Measurements from ENCODE around the gene IBA57.

IBA57 gene

DNA sequence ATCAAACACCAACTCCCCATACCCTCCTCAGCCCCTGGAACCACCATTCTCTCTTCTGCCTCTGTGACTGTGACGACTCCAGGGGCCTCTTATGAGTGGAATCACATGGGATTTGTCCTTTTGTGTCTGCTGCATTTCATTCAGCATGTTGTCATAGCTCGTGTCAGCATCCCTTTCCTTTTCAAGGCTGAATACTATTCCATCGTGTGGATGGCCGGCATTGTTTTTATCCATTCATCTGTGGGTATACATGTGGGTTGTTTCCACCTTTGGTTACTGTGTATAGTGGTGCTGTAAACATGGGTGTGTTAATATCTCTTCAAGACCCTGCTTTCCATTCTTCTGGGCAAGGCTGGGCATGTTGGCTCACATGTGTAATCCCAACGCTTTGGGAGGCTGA lies 25.2 kb downstream of the IBA57 start:
- peaks cover under 1% of the 10 kb centered on the region for H3K4me1 ChIP-seq (ENCODE audit: control insufficient read depth, insufficient read depth, low read length, poor library complexity, severe bottlenecking)
- DNase-seq, result no peak
- no peak overlapping the region for H3K4me3 ChIP-seq (ENCODE audit: insufficient read depth, low read depth, low read length, poor library complexity, severe bottlenecking)
- no peak overlapping the region for H3K27ac ChIP-seq (ENCODE audit: insufficient read depth, low read length, poor library complexity, severe bottlenecking)
- H3K9me3 ChIP-seq (ENCODE audit: control insufficient read depth, low read length), result no peaks in the 10 kb centered on the region
- no peaks in the 10 kb centered on the region for H3K27me3 ChIP-seq (replicated peaks; ENCODE audit: control insufficient read depth, insufficient read depth, low read length, poor library complexity, severe bottlenecking)
- no peaks in the 10 kb centered on the region for H3K36me3 ChIP-seq (ENCODE audit: control insufficient read depth, insufficient read depth, low read length)

DNA sequence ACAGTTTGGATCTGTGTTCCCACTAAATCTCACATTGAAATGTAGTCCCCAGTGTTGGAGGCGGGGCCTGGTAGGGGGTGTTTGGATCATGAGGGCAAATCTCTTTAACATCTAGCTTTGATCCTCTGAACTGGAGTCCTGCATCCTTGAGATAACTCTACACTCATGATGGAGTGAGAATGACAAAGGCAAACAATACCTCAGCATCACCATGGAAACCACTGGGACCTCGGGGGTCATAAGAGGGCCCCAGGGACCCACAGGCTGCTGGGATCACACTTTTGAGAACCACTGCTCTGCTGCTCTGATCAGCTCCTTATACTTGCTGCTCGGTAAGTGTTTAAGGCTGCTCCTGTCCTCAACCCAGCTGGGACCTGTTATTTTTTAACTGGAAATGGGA lies 28.8 kb downstream of the IBA57 start:
- Histone ChIP-seq H3K4me1 (ENCODE audit: control insufficient read depth, insufficient read depth, low read length, poor library complexity, severe bottlenecking) (no peaks in the 10 kb centered on the region), H3K36me3 (ENCODE audit: control insufficient read depth, insufficient read depth, low read length) (no peaks in the 10 kb centered on the region), H3K27me3 (replicated peaks; ENCODE audit: control insufficient read depth, insufficient read depth, low read length, poor library complexity, severe bottlenecking) (no peaks in the 10 kb centered on the region), H3K27ac (ENCODE audit: insufficient read depth, low read length, poor library complexity, severe bottlenecking) (no peak overlapping the region), H3K4me3 (ENCODE audit: insufficient read depth, low read depth, low read length, poor library complexity, severe bottlenecking) (no peak overlapping the region), H3K9me3 (ENCODE audit: control insufficient read depth, low read length) (no peaks in the 10 kb centered on the region)
- DNase-seq, result no peak

DNA sequence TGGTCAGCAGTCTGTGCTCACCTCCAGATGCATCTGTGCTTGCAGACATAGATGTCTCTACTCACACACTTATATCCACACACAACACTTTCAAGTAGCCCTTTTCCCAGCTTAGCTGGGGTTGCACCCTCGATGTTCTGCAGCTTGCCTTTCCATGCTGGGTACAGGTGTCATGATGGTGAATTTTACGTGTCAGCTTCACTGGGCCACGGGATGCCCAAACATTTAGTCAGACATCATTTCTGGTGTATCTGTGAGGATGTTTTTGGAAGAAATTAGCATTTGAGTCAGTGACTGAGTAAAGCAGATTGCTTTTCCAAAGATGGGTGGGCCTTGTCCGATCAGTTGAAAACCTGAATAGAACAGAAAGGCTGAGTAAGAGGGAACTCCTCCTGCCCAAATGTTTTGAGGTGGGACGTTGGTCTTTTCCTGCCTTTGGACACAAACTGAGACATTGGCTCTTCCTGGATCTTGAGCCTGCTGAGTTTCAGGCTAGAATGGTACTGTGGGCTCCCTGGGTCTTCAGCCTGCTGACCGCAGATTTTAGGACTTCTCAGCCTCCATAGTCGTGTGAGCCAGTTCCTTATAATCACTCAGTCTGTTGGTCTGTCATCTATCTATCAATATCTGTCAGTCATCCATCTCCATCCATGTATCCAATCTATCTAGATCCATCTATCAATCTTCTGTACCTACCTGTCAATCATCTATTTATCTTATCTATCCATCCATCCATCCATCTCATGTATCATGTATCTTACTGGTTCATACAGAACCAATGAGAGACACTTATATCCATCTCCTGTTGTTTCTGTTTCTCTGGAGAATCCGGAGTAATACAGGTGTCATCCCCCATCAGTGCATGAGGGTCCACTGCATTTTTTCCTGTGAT lies 29.6 kb downstream of the IBA57 start:
- H3K4me3 ChIP-seq (ENCODE audit: insufficient read depth, low read depth, low read length, poor library complexity, severe bottlenecking), result no peak overlapping the region
- H3K9me3 ChIP-seq (ENCODE audit: control insufficient read depth, low read length), result no peaks in the 10 kb centered on the region
- H3K27me3 ChIP-seq (replicated peaks; ENCODE audit: control insufficient read depth, insufficient read depth, low read length, poor library complexity, severe bottlenecking), result no peaks in the 10 kb centered on the region
- H3K4me1 ChIP-seq (ENCODE audit: control insufficient read depth, insufficient read depth, low read length, poor library complexity, severe bottlenecking), result no peaks in the 10 kb centered on the region
- H3K27ac ChIP-seq (ENCODE audit: insufficient read depth, low read length, poor library complexity, severe bottlenecking), result no peak overlapping the region
- H3K36me3 ChIP-seq (ENCODE audit: control insufficient read depth, insufficient read depth, low read length), result no peaks in the 10 kb centered on the region
- DNase-seq, result no peak

DNA sequence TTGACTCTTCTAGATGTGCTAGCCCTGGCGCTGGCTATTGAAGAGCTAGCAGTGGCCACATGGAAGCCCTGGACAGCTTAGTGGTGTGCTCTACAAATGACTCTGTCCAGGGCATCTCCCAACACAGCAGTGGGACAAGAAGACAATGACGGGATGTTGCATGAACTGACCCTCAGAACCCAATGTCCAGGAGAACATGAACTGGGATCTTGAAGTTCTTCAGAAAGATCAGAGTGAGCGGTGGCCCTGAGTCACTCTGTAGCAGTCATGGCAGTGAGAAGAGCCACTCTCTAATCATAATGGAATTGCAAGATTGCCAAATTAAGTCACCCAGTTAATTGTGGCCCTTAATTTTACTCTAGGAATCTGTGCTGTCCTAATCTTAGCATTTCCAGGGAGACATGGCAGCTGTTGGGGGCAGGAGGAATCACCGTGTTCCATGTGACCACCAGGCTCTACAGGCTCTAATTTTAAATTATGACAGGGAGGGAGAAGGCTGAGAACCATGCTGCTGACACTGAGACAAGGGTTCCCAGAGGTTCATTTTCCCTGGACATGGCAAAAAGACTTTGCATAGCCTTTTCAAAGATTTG lies 32.0 kb downstream of the IBA57 start:
- no peaks in the 10 kb centered on the region for H3K9me3 ChIP-seq (ENCODE audit: control insufficient read depth, low read length)

DNA sequence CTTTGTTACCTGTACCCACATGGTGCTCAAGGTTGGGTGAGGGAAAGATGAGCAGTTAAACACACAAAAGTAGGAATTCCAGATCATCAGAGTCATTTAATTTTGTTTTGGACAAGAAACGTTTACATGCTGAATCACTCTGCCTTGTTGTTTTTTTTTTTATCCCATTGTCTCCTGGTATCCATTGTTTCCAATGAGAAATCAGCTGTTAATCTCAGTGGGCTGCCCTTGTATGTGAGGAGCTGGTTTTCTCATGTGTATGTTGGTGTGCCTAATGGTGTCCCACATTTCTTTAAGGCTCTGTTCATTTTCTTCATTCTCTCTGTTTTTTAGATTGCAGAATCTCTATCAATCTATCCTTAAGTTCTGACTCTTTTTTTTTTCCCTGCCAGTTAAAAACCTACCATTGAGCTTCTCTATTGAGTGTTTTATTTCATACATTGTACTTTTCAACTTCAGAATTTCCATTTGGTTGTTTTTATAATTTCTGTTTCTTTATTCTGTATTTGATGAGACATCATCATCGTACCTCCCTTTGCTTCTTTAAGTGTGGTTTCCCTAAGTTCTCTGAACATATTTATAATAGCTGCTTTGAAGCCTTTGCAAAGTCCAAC lies 33.5 kb downstream of the IBA57 start:
- no peaks in the 10 kb centered on the region for H3K27me3 ChIP-seq (replicated peaks; ENCODE audit: control insufficient read depth, insufficient read depth, low read length, poor library complexity, severe bottlenecking)
- no peak for DNase-seq
- no peaks in the 10 kb centered on the region for H3K36me3 ChIP-seq (ENCODE audit: control insufficient read depth, insufficient read depth, low read length)
- H3K4me3 ChIP-seq (ENCODE audit: insufficient read depth, low read depth, low read length, poor library complexity, severe bottlenecking), result no peak overlapping the region
- no peak overlapping the region for H3K27ac ChIP-seq (ENCODE audit: insufficient read depth, low read length, poor library complexity, severe bottlenecking)
- no peaks in the 10 kb centered on the region for H3K4me1 ChIP-seq (ENCODE audit: control insufficient read depth, insufficient read depth, low read length, poor library complexity, severe bottlenecking)
- H3K9me3 ChIP-seq (ENCODE audit: control insufficient read depth, low read length), result no peaks in the 10 kb centered on the region

More for the DNA sequence above, 32.0 kb downstream of the IBA57 start:
- no peak for DNase-seq
- no peaks in the 10 kb centered on the region for H3K36me3 ChIP-seq (ENCODE audit: control insufficient read depth, insufficient read depth, low read length)
- no peak overlapping the region for H3K27ac ChIP-seq (ENCODE audit: insufficient read depth, low read length, poor library complexity, severe bottlenecking)
- no peaks in the 10 kb centered on the region for H3K4me1 ChIP-seq (ENCODE audit: control insufficient read depth, insufficient read depth, low read length, poor library complexity, severe bottlenecking)
- no peak overlapping the region for H3K4me3 ChIP-seq (ENCODE audit: insufficient read depth, low read depth, low read length, poor library complexity, severe bottlenecking)
- H3K27me3 ChIP-seq (replicated peaks; ENCODE audit: control insufficient read depth, insufficient read depth, low read length, poor library complexity, severe bottlenecking), result no peaks in the 10 kb centered on the region

DNA sequence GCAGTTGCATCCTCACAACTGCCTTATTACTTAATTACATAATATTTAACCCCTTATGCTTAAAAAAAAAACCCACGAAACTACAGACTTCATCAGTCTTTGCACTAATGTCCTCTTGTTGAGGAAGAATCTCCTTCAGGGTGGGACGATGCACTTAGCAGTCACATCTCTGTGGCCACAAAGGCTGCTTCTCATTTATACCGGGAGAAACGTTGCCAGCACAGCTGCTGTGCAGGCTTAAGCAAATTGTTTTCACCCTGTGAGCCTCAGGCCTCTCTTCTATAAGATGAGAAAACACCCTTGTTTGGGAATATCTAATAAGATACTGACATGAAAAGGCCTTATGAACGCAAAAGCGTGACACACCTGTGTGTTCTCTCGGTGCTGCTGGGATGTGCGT lies 39.4 kb downstream of the IBA57 start:
- H3K27ac ChIP-seq (ENCODE audit: insufficient read depth, low read length, poor library complexity, severe bottlenecking), result no peak overlapping the region
- no peak overlapping the region for H3K4me3 ChIP-seq (ENCODE audit: insufficient read depth, low read depth, low read length, poor library complexity, severe bottlenecking)
- no peaks in the 10 kb centered on the region for H3K9me3 ChIP-seq (ENCODE audit: control insufficient read depth, low read length)
- H3K27me3 ChIP-seq (replicated peaks; ENCODE audit: control insufficient read depth, insufficient read depth, low read length, poor library complexity, severe bottlenecking), result no peaks in the 10 kb centered on the region
- DNase-seq, result no peak
- H3K36me3 ChIP-seq (ENCODE audit: control insufficient read depth, insufficient read depth, low read length), result no peaks in the 10 kb centered on the region
- H3K4me1 ChIP-seq (ENCODE audit: control insufficient read depth, insufficient read depth, low read length, poor library complexity, severe bottlenecking), result no peaks in the 10 kb centered on the region

DNA sequence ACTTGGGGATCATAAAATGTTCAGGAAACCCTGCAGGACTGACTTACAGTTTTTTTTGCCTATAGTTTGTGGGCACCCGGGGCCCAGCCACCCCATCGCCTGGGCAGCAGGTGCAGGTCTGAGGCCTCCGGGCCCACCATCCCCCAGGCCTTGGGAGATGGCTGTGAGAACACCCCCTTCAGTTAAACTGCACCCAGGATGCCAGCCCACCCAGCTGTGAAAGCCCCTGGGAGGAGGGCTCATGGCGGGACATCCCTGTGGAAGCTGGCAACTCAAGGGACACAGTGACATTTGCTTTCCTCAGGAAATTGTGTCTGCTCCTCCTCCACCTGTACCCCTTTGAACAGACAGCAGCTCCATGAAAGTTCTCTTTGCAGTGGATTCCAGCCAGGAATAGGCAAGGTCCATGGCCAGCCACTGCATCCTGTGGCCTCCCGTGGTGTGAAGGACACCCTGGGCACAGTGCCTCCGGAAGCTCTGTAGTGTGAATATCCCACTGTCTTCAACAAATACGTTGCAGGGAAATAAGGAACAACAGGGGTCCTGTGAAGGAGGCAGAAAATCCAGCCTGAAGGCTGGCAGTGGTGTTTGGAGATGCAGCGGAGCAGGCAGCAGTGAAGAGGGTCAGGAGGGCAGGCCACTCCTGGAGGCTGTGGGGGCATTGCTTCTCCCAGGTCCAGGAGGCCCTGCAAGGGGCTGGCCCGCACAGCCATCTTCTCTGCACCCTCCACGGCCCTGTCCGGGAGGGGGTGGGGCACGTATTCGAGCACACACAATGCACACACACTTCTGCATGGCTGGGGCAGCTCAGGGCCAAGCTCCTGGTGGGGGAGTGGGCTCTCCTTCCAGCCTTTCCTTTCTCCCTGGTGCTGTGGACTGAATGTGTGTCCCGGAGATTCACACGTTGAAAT lies 40.2 kb downstream of the IBA57 start:
- Histone ChIP-seq H3K4me1 (ENCODE audit: control insufficient read depth, insufficient read depth, low read length, poor library complexity, severe bottlenecking) (no peaks in the 10 kb centered on the region), H3K27me3 (replicated peaks; ENCODE audit: control insufficient read depth, insufficient read depth, low read length, poor library complexity, severe bottlenecking) (no peaks in the 10 kb centered on the region), H3K36me3 (ENCODE audit: control insufficient read depth, insufficient read depth, low read length) (no peaks in the 10 kb centered on the region), H3K9me3 (ENCODE audit: control insufficient read depth, low read length) (no peaks in the 10 kb centered on the region), H3K27ac (ENCODE audit: insufficient read depth, low read length, poor library complexity, severe bottlenecking) (no peak overlapping the region), H3K4me3 (ENCODE audit: insufficient read depth, low read depth, low read length, poor library complexity, severe bottlenecking) (no peak overlapping the region)
- no peak for DNase-seq

DNA sequence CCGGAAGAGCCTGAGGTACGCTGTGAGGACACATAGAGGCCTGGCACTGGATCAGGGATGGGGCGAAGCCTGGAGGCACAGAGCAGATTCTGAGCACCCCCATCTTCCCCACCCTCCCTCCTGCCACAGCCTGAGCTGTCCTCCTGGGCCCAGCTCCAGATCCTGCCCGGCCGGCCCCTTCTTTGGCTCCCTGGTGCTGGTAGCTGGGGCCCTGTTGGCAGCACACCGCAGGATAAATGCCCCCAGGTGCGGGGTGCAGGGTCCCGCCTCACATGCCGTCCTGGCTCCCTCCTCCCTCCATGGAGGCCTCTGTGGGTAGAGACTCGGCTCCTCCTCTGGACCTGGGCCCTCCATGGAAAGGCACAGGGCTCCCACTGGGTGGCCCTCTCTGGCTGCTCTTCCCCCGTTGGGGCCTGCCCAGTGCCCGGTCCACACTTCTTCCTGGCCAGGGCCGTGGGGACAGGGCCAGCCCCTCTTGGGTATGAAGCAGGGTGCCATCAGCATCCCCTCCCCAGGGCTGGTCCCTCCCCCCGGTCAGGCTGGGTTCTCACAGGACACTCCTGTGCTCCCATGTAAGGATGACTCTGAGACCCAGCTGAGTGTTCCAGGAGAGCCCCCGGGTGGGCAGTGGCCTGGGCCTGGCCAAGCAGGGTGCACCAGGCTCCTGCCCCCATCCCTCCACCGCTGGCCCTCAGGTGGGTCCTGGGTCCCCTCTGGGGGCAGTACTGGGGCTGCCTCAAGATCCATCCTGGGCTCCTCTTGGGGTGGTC lies 41.2 kb downstream of the IBA57 start:
- no peak for DNase-seq
- H3K27ac ChIP-seq (ENCODE audit: insufficient read depth, low read length, poor library complexity, severe bottlenecking), result no peak overlapping the region

DNA sequence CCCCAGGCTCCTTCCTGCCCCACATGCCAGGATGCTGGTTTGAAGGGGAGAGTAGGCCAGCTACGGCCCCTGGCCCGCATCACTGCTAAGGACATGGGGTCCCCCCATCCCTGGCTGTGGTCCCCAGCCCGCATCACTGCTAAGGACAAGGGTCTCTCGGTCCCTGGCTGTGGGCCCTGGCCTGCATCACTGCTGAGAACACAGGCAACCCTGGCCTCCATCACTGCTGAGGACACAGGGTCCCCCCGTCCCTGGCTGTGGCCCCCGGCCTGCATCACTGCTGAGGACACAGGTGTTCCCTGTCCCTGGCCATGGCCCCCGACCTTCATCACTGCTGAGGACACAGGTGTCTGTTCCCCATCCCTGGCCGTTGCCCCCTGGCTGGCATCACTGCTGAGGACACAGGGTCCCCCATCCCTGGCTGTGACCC lies 41.8 kb downstream of the IBA57 start:
- no peak overlapping the region for H3K4me3 ChIP-seq (ENCODE audit: insufficient read depth, low read depth, low read length, poor library complexity, severe bottlenecking)

More for the DNA sequence above, 41.2 kb downstream of the IBA57 start:
- no peaks in the 10 kb centered on the region for H3K9me3 ChIP-seq (ENCODE audit: control insufficient read depth, low read length)
- H3K27me3 ChIP-seq (replicated peaks; ENCODE audit: control insufficient read depth, insufficient read depth, low read length, poor library complexity, severe bottlenecking), result no peaks in the 10 kb centered on the region
- H3K4me1 ChIP-seq (ENCODE audit: control insufficient read depth, insufficient read depth, low read length, poor library complexity, severe bottlenecking), result no peaks in the 10 kb centered on the region
- no peaks in the 10 kb centered on the region for H3K36me3 ChIP-seq (ENCODE audit: control insufficient read depth, insufficient read depth, low read length)
- no peak overlapping the region for H3K4me3 ChIP-seq (ENCODE audit: insufficient read depth, low read depth, low read length, poor library complexity, severe bottlenecking)

More for the DNA sequence above, 41.8 kb downstream of the IBA57 start:
- H3K27me3 ChIP-seq (replicated peaks; ENCODE audit: control insufficient read depth, insufficient read depth, low read length, poor library complexity, severe bottlenecking), result no peaks in the 10 kb centered on the region
- no peak for DNase-seq
- no peaks in the 10 kb centered on the region for H3K36me3 ChIP-seq (ENCODE audit: control insufficient read depth, insufficient read depth, low read length)
- H3K27ac ChIP-seq (ENCODE audit: insufficient read depth, low read length, poor library complexity, severe bottlenecking), result no peak overlapping the region
- H3K4me1 ChIP-seq (ENCODE audit: control insufficient read depth, insufficient read depth, low read length, poor library complexity, severe bottlenecking), result no peaks in the 10 kb centered on the region
- H3K9me3 ChIP-seq (ENCODE audit: control insufficient read depth, low read length), result no peaks in the 10 kb centered on the region

Data from effector memory CD4-positive, alpha-beta T cell (primary cell).